ENCODE measurements around the gene TIMM13.

TIMM13 gene

DNA sequence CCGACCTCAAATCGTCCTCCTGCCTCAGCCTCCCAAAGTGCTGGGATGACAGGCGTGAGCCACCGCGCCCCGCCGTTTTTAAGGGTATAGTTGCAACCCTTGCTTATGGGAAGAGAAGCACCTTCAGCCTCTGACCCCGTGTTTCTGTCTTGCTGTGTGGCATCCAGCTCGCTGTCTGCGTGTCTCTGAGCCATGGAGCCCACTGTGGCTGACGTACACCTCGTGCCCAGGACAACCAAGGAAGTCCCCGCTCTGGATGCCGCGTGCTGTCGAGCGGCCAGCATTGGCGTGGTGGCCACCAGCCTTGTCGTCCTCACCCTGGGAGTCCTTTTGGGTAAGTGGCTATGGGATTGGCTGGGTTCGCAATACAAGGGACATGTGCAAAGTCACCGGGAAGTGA lies 37.8 kb downstream of the TIMM13 start:
- TF ChIP-seq, protein P1, sequence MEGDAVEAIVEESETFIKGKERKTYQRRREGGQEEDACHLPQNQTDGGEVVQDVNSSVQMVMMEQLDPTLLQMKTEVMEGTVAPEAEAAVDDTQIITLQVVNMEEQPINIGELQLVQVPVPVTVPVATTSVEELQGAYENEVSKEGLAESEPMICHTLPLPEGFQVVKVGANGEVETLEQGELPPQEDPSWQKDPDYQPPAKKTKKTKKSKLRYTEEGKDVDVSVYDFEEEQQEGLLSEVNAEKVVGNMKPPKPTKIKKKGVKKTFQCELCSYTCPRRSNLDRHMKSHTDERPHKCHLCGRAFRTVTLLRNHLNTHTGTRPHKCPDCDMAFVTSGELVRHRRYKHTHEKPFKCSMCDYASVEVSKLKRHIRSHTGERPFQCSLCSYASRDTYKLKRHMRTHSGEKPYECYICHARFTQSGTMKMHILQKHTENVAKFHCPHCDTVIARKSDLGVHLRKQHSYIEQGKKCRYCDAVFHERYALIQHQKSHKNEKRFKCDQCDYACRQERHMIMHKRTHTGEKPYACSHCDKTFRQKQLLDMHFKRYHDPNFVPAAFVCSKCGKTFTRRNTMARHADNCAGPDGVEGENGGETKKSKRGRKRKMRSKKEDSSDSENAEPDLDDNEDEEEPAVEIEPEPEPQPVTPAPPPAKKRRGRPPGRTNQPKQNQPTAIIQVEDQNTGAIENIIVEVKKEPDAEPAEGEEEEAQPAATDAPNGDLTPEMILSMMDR (IDR thresholded peaks at IDR 0.05), result no peak
- Histone ChIP-seq H3K4me1 (no peaks in the 10 kb centered on the region), H3K27ac (no peak overlapping the region), H2AFZ (no peak overlapping the region), H3K79me2 (no peaks in the 10 kb centered on the region), H3K27me3 (ENCODE audit: control insufficient read depth, insufficient read depth, low read length) (no peaks in the 10 kb centered on the region), H3K9ac (no peak overlapping the region), H3K4me3 (ENCODE audit: low read depth, low read length) (no peak overlapping the region), H3K4me2 (ENCODE audit: low read length) (no peak overlapping the region), H3K36me3 (ENCODE audit: control insufficient read depth, insufficient read depth, low read length) (no peaks in the 10 kb centered on the region), H3K9me3 (ENCODE audit: control insufficient read depth, low read length) (no peaks in the 10 kb centered on the region)

DNA sequence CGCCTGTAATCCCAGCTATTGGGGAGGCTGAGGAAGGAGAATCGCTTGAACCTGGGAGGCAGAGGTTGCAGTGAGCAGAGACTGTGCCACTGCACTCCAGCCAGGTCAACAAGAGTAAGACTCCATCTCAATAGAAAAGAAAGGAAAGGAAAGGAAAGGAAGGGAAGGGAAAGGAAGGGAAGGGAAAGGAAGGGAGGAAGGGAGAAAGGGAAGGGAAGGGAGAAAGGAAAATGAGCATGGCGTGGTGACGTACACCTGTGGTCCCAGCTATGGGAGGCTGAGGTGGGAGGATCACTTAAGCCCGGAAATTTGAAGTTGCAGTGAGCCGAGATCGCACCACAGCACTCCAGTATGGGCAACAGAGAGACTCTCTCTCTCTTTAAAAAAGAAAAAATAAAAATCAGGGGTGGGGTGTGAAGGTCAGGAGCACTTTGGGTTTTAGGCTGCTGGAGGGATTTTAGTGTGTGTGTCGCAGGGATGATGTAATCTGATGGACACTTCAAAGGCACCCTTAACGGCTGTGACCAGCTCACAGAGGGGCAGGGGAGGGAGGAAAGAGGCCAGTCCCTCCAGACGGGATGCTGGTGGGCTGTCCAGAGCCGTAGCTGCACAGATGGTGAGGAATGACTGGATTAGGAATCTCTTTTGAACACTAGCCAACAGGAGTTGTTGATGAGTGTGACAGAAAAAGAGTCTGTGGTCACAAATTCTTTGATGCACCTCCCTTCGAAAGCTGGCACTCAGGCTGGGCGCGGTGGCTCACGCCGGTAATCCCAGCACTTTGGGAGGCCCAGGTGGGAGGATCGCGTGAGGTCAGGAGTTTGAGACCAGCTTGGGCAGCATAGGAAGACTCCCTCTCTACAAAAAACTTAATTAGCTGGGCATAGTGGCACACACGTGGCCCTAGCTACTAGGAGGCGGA lies 39.8 kb downstream of the TIMM13 start:
- Histone ChIP-seq H3K9ac (no peak overlapping the region), H3K4me1 (no peaks in the 10 kb centered on the region), H3K79me2 (no peaks in the 10 kb centered on the region), H3K27ac (no peak overlapping the region), H3K27me3 (ENCODE audit: control insufficient read depth, insufficient read depth, low read length) (no peaks in the 10 kb centered on the region), H2AFZ (no peak overlapping the region), H3K4me3 (ENCODE audit: low read depth, low read length) (no peak overlapping the region), H3K4me2 (ENCODE audit: low read length) (no peak overlapping the region), H3K9me3 (ENCODE audit: control insufficient read depth, low read length) (no peaks in the 10 kb centered on the region), H3K36me3 (ENCODE audit: control insufficient read depth, insufficient read depth, low read length) (no peaks in the 10 kb centered on the region)
- TF ChIP-seq, protein P1 (IDR thresholded peaks at IDR 0.05), result no peak

DNA sequence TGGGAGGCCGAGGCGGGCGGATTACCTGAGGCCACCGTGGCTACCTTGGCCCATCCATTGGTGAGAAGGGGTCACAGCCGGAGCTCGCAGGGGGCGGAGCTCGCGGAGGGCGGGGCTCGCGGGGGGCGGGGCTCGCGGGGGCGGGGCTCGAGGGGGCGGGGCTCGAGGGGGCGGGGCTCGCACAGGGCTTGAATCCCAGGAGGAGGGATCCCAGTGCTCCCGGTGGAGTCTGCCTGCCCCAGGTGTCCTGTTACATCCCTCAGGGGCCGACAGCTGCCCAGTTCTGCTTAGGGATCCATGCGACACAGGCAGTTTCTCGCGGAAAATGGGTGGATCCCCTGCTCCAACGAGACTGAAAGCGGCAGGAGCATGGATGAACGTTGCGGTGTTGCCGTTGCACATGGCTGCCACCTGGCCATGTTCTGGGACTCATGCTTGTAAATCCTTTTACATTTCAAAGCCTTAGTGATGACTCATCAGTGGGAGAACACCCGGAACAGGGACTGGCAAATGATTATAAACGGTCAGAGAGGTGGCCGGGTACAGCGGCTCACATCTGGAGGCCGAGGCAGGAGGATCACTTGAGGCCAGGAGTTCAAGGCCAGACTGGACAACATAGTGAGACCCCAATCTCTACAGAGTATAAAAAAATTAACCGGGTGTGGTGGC lies 42.2 kb downstream of the TIMM13 start:
- peak overlapping the region; percentile 53 for H2AFZ ChIP-seq
- no peaks in the 10 kb centered on the region for H3K9me3 ChIP-seq (ENCODE audit: control insufficient read depth, low read length)
- no peak overlapping the region for H3K4me3 ChIP-seq (ENCODE audit: low read depth, low read length)
- no peak overlapping the region for H3K9ac ChIP-seq
- H3K79me2 ChIP-seq, result no peaks in the 10 kb centered on the region
- peaks cover 8% of the 10 kb centered on the region for H3K4me1 ChIP-seq
- peak overlapping the region; percentile 51 for H3K4me2 ChIP-seq (ENCODE audit: low read length)
- H3K27me3 ChIP-seq (ENCODE audit: control insufficient read depth, insufficient read depth, low read length), result no peaks in the 10 kb centered on the region
- TF ChIP-seq, protein P1 (IDR thresholded peaks at IDR 0.05), result no peak
- no peaks in the 10 kb centered on the region for H3K36me3 ChIP-seq (ENCODE audit: control insufficient read depth, insufficient read depth, low read length)
- no peak overlapping the region for H3K27ac ChIP-seq

DNA sequence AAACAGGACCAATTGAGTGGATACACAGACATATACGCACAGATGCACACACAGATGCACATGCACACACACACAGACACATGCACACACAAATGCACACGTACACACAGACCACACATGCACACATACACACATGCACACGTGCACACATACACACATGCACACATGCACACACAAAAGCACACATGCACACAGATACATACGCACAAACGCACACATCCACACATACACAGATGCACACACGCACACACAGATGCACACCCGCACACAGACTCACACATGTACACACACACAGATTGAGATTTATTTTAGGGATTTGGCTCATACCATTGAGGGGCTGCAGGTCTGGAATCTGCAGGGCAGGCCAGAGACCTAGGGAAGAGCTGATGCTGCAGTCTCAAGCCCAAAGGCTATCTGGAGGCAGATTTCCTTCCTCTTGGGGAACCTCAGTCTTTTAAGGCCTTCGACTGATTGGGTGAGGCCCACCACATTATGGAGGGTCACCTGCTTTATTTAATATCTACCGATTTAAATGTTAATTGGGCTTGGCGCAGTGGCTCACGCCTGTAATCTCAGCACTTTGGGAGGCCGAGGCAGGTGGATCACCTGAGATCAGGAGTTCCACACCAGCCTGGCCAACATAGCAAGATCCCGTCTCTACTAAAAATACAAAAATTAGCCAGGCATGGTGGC lies 44.7 kb downstream of the TIMM13 start:
- TF ChIP-seq, protein P1 (IDR thresholded peaks at IDR 0.05), result no peak
- Histone ChIP-seq H3K9me3 (ENCODE audit: control insufficient read depth, low read length) (no peaks in the 10 kb centered on the region), H3K9ac (no peak overlapping the region), H3K27ac (no peak overlapping the region), H3K4me3 (ENCODE audit: low read depth, low read length) (no peak overlapping the region), H3K4me2 (ENCODE audit: low read length) (no peak overlapping the region), H2AFZ (no peak overlapping the region), H3K79me2 (no peaks in the 10 kb centered on the region), H3K4me1 (peaks cover 8% of the 10 kb centered on the region), H3K27me3 (ENCODE audit: control insufficient read depth, insufficient read depth, low read length) (no peaks in the 10 kb centered on the region), H3K36me3 (ENCODE audit: control insufficient read depth, insufficient read depth, low read length) (no peaks in the 10 kb centered on the region)
